DOHH2 (cell line): ENCODE measurements around the gene APLP2.
A peak's percentile ranks its signal among the peaks of the same experiment; 100 is the strongest.

Experiments
- H3F3A ChIP-seq: fragments of 200-600 bp; sonication (generic), shearing (Covaris generic); 2 replicates; pipeline ENCODE4 v1.6.0; 2016; ENCODE audit warnings: antibody characterized with exemption, mild to moderate bottlenecking; ENCODE audit not compliant: control insufficient read depth, insufficient read depth
- H3K27ac ChIP-seq: fragments of 200-600 bp; sonication (generic); 2 replicates; pipeline ENCODE4 v1.5.1; 2014; ENCODE audit warnings: low read depth, mild to moderate bottlenecking, low read length, moderate library complexity
- H3K27me3 ChIP-seq: fragments of 200-600 bp; sonication (generic); 2 replicates; pipeline ENCODE4 v1.6.1; 2014; ENCODE audit warnings: mild to moderate bottlenecking, low read length, mixed read lengths; ENCODE audit not compliant: control insufficient read depth
- H3K36me3 ChIP-seq: fragments of 200-600 bp; sonication (generic); 2 replicates; pipeline ENCODE4 v1.6.1; 2014; ENCODE audit warnings: mild to moderate bottlenecking, low read length, moderate library complexity, mixed read lengths; ENCODE audit not compliant: control insufficient read depth
- H3K4me1 ChIP-seq: fragments of 200-600 bp; sonication (generic); 2 replicates; pipeline ENCODE4 v1.6.1; 2014; ENCODE audit warnings: mild to moderate bottlenecking, low read length, mixed read lengths; ENCODE audit not compliant: control insufficient read depth
- H3K4me2 ChIP-seq: fragments of 200-600 bp; sonication (generic); 2 replicates; pipeline ENCODE4 v1.6.0; 2014; ENCODE audit warnings: mild to moderate bottlenecking, low read length, moderate library complexity
- H3K4me3 ChIP-seq: fragments of 200-600 bp; sonication (generic); 2 replicates; pipeline ENCODE4 v1.5.1; 2014; ENCODE audit warnings: mild to moderate bottlenecking, low read length, mixed read lengths
- H3K79me2 ChIP-seq: fragments of 200-600 bp; sonication (generic); 2 replicates; pipeline ENCODE4 v1.6.1; 2014; ENCODE audit warnings: mild to moderate bottlenecking, low read length, mixed read lengths; ENCODE audit not compliant: control insufficient read depth
- H3K9me2 ChIP-seq: fragments of 200-600 bp; sonication (generic); replicated peaks from 2 replicates; pipeline ENCODE4 v1.6.1; 2014; ENCODE audit warnings: mild to moderate bottlenecking, low read length, mixed read lengths; ENCODE audit not compliant: control insufficient read depth
- H3K9me3 ChIP-seq: fragments of 200-600 bp; sonication (generic); 2 replicates; pipeline ENCODE4 v1.6.1; 2014; ENCODE audit warnings: antibody characterized with exemption, low read length, mixed read lengths; ENCODE audit not compliant: control insufficient read depth, insufficient read depth
- H4K20me1 ChIP-seq: fragments of 200-600 bp; sonication (generic); 2 replicates; pipeline ENCODE4 v1.6.0; 2014; ENCODE audit warnings: low read depth, mild to moderate bottlenecking, antibody characterized with exemption, low read length, moderate library complexity; ENCODE audit not compliant: control insufficient read depth, insufficient read depth
- EZH2phosphoT487 ChIP-seq: fragments of 200-600 bp; sonication (generic); IDR thresholded peaks from 2 replicates; pipeline ENCODE4 v1.6.1; 2017; ENCODE audit warnings: borderline replicate concordance, mild to moderate bottlenecking, antibody characterized with exemption, low read length, moderate library complexity, mixed read lengths
- TF ChIP-seq, protein P1 (sequence below): fragments of 200-600 bp; sonication (generic); IDR thresholded peaks from one replicate; pipeline ENCODE4 v1.5.1; 2014; ENCODE audit warnings: antibody characterized with exemption, mild to moderate bottlenecking, low read depth, low read length; ENCODE audit not compliant: poor library complexity, severe bottlenecking

APLP2 gene

DNA sequence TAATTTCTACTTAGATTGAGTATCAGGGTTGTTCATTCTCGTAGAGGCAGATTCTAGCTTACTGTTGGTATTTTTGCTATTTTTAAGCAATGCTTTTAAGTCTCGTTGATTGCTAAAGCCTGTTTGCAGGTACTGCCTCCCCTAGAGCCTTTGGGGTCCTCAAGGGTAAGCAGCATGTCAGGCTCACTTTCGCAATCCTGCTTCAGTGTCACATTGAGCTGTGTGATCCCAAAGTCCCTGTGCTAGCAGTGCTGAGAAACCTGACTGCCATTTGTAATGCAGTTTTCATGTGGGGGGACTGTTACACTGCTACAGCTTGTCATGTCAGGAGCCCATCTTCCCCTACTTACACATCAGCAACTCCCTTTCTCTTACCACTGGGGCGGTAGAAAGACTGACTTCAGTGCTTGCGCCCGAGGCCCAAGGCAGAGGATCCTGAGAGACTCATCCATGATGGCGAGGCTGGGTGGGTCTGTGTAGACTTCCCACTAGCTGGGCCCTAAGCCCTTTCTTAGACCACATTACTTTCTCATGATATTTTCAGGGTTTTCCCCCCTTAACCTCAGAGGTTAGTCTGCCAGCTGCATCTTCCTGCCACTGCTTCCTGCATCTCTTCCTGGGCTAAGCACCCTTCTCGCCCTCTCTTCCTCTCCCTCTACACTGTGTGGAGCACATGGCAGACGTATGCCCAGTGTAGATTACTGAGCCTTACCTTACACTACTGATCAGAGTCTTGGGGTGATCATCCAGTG, 49.1 kb downstream of the APLP2 start:
- H3K4me2 ChIP-seq: peak overlapping the region; percentile 65
- peaks cover 28% of the 10 kb centered on the region for H3F3A ChIP-seq
- peak overlapping the region; percentile 84 for H3K27ac ChIP-seq
- peaks cover 80% of the 10 kb centered on the region for H3K79me2 ChIP-seq
- TF ChIP-seq EZH2phosphoT487: no peak
- TF ChIP-seq, protein P1, sequence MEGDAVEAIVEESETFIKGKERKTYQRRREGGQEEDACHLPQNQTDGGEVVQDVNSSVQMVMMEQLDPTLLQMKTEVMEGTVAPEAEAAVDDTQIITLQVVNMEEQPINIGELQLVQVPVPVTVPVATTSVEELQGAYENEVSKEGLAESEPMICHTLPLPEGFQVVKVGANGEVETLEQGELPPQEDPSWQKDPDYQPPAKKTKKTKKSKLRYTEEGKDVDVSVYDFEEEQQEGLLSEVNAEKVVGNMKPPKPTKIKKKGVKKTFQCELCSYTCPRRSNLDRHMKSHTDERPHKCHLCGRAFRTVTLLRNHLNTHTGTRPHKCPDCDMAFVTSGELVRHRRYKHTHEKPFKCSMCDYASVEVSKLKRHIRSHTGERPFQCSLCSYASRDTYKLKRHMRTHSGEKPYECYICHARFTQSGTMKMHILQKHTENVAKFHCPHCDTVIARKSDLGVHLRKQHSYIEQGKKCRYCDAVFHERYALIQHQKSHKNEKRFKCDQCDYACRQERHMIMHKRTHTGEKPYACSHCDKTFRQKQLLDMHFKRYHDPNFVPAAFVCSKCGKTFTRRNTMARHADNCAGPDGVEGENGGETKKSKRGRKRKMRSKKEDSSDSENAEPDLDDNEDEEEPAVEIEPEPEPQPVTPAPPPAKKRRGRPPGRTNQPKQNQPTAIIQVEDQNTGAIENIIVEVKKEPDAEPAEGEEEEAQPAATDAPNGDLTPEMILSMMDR: no peak
- peaks cover 88% of the 10 kb centered on the region for H3K4me1 ChIP-seq
- no peaks in the 10 kb centered on the region for H3K27me3 ChIP-seq
- no peaks in the 10 kb centered on the region for H3K9me3 ChIP-seq
- peak overlapping the region; percentile 32 for H3K4me3 ChIP-seq
- H3K36me3 ChIP-seq: peaks cover 73% of the 10 kb centered on the region
- H3K9me2 ChIP-seq: no peaks in the 10 kb centered on the region
- H4K20me1 ChIP-seq: peaks cover 4% of the 10 kb centered on the region; the same call in 1 of the 2 replicates

DNA sequence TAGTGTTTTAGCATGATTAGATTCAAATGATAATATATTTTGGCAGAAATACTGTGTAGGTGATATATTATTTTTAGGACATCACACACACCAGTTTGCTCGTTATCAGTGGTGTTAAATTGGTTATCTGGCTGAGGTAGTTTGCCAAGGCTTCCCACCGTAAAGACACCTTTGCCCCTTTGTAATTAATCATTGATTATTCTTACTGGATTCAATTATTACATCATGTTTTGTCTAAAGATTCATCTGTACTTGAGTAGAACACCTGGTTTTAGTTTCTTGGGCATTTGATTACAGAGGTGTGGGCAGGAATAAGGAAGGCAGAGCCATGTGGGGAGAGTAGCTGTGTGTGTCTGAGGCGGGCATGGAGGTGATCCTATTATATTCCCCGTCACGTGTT, 50.4 kb downstream of the APLP2 start:
- no peak for TF ChIP-seq EZH2phosphoT487
- TF ChIP-seq, protein P1: no peak
- Histone ChIP-seq H3K36me3 (peaks cover 77% of the 10 kb centered on the region), H3K27me3 (no peaks in the 10 kb centered on the region), H3K4me2 (no peak overlapping the region), H3K4me3 (no peak overlapping the region), H3K9me2 (no peaks in the 10 kb centered on the region), H3K4me1 (peaks cover 77% of the 10 kb centered on the region), H3K9me3 (no peaks in the 10 kb centered on the region), H3F3A (peaks cover 28% of the 10 kb centered on the region), H4K20me1 (peaks cover 4% of the 10 kb centered on the region; the same call in 1 of the 2 replicates), H3K79me2 (peaks cover 81% of the 10 kb centered on the region), H3K27ac (peak overlapping the region; percentile 84)

DNA sequence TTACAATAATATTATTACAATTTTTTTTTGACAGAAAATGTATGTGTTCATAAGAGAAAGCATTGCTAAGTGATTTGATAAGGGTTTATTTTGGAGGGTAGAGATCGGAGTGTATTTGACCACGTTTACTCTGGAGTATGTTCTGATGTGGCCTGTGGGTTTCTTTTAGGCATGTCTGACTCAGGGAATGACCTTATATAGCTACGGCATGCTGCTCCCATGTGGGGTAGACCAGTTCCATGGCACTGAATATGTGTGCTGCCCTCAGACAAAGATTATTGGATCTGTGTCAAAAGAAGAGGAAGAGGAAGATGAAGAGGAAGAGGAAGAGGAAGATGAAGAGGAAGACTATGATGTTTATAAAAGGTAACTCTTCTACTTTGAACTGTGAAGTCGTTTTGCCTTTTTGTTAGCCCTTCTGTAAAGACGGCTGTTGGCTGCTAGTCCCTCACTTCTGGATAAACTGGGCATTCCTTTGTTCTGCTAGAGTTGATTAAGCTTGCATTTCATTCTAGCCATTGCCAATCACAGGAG, 51.8 kb downstream of the APLP2 start:
- Histone ChIP-seq H3K9me3 (no peaks in the 10 kb centered on the region), H3K4me2 (peak overlapping the region; percentile 71), H3K9me2 (no peaks in the 10 kb centered on the region), H3K36me3 (peaks cover 79% of the 10 kb centered on the region), H3K27me3 (no peaks in the 10 kb centered on the region), H3K4me3 (peak overlapping the region; percentile 54), H3K79me2 (peaks cover 69% of the 10 kb centered on the region), H4K20me1 (peaks cover 4% of the 10 kb centered on the region; the same call in 1 of the 2 replicates), H3F3A (peaks cover 28% of the 10 kb centered on the region), H3K27ac (peak overlapping the region; percentile 84), H3K4me1 (peaks cover 62% of the 10 kb centered on the region)
- TF ChIP-seq, protein P1: no peak
